ENCODE results near the gene KCNMA1. TPM values are rescaled to one million over a fixed set of nuclear protein-coding genes. Genes with fewer than 3 reads are reported as not detected.

Gene KCNMA1
- total and polyA plus RNA-seq, 9 of the 15 experiments (the other 6 are each of a cell fraction or from before 2014, with no cell fraction given) = 0.01 to 0.95 (median 0.15) TPM; not detected in 4

DNA sequence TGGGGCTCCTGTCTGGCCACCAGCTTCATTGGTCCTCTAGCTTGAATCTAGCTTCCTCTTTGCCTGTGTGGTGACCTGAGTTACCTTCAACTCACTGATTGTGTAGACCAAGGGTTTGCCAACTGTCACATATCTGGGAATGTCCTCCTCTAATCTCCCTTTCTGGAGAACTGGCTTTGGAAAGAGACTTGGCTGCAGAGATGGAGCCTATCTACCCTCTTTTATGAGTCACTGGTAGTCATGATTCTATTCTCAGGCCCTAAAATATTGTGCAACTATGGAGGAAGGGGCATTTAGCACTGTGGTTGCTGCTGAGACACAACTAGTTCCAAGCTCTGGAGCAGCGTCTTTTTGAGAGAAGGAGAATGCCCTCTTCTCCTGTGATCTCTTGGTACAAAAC is 691.3 kb downstream of the KCNMA1 start:
- H4K20me1 ChIP-seq (replicated peaks; ENCODE audit: control insufficient read depth, insufficient read depth, low read length) = no peaks in the 10 kb centered on the region
- no peaks in the 10 kb centered on the region for H3K4me1 ChIP-seq (replicated peaks in 1 of 2; ENCODE audit: control insufficient read depth in 2 of 2, insufficient read depth in 2 of 2, low read length in 2 of 2)
- no peak overlapping the region for H2AFZ ChIP-seq (ENCODE audit: low read depth, low read length)
- no peak overlapping the region for H3K9ac ChIP-seq (ENCODE audit: insufficient read depth in 1 of 2, low read depth in 2 of 2, low read length in 2 of 2)
- ChIA-PET CTCF (ENCODE audit: low intra/inter-chr PET ratio) (no interaction called here), POLR2A (interaction anchor here (0.7 kb wide), 1 partner anchor 34 kb away, joined by 3 read pairs; no protein-coding TSS in a partner anchor)
- no peaks in the 10 kb centered on the region for H3K9me1 ChIP-seq (ENCODE audit: control insufficient read depth, insufficient read depth, low read length)
- H3K27ac ChIP-seq (ENCODE audit: extremely low read depth, low read depth, low read length) = no peak overlapping the region
- H3K4me3 ChIP-seq = no peak overlapping the region
- H3K9me3 ChIP-seq (replicated peaks; ENCODE audit: control insufficient read depth, insufficient read depth, low read depth, low read length) = no peaks in the 10 kb centered on the region
- no peaks in the 10 kb centered on the region; a peak in 1 of 5 replicates for H3K27me3 ChIP-seq (ENCODE audit: control insufficient read depth in 2 of 2, insufficient read depth in 2 of 2, low read length in 2 of 2)
- DNase-seq (ENCODE audit: extremely low read depth in 1 of 4, low spot score in 3 of 4) (no peak), ATAC-seq (no peak), FAIRE-seq (no peak)
- no peak for TF ChIP-seq MTF1 (CRISPR knock-in tag; IDR thresholded peaks at IDR 0.05; ENCODE audit: borderline replicate concordance)
- TF ChIP-seq CEBPG (CRISPR knock-in tag; IDR thresholded peaks at IDR 0.05) = no peak
- TF ChIP-seq CEBPG (tag; conservative IDR thresholded peaks at IDR 0.05 in 1 of 2, IDR thresholded peaks at IDR 0.05 in 1 of 2) = no peak
- no peak for TF ChIP-seq MIER1 (IDR thresholded peaks at IDR 0.05; ENCODE audit: low read depth)
- no peak for TF ChIP-seq BRD9 (IDR thresholded peaks at IDR 0.05; ENCODE audit: low read depth, partially characterized antibody)
- no peak for TF ChIP-seq IRF9 (tag; IDR thresholded peaks at IDR 0.05)
- no peak for TF ChIP-seq NELFE (IDR thresholded peaks at IDR 0.05; ENCODE audit: insufficient read depth, insufficient read length)
- no peak for TF ChIP-seq ZNF212 (CRISPR knock-in tag; IDR thresholded peaks at IDR 0.05)
- TF ChIP-seq SPI1 (IDR thresholded peaks at IDR 0.05; ENCODE audit: borderline replicate concordance, low read depth, low read length) = no peak
- no peak for TF ChIP-seq CREB1 (IDR thresholded peaks at IDR 0.05)
- no peak for TF ChIP-seq CREB1 (CRISPR knock-in tag; IDR thresholded peaks at IDR 0.05)
- TF ChIP-seq ZNF780A (CRISPR knock-in tag; IDR thresholded peaks at IDR 0.05) = no peak
- no peak for TF ChIP-seq NCOA6 (IDR thresholded peaks at IDR 0.05)
- TF ChIP-seq SNAPC5 (CRISPR knock-in tag; IDR thresholded peaks at IDR 0.05) = no peak
- no peak for TF ChIP-seq TAL1 (IDR thresholded peaks at IDR 0.05)
- no peak for TF ChIP-seq CREBBP (IDR thresholded peaks at IDR 0.05; ENCODE audit: low read depth, low read length)
- TF ChIP-seq HNRNPUL1 (IDR thresholded peaks at IDR 0.05; ENCODE audit: low read length) = no peak
- TF ChIP-seq ZNF561 (CRISPR knock-in tag; conservative IDR thresholded peaks at IDR 0.05) = no peak
- TF ChIP-seq ZNF444 (CRISPR knock-in tag; IDR thresholded peaks at IDR 0.05) = no peak
- TF ChIP-seq TCF3 (CRISPR knock-in tag; IDR thresholded peaks at IDR 0.05) = no peak
- TF ChIP-seq ZBTB9 (CRISPR knock-in tag; IDR thresholded peaks at IDR 0.05) = no peak
- in situ Hi-C loops (cut with MboI) = no loop called here
- WGBS (ENCODE audit: insufficient coverage, low coverage, missing lambda C conversion rate) = 0% methylated on average over 1 of the region's 1 CpG
- intact Hi-C loops (cut with micrococcal nuclease) = no loop called here
- BruUV-seq (replicated peaks) = no TSS peak
- no peaks in the 10 kb centered on the region for H3K36me3 ChIP-seq (ENCODE audit: control insufficient read depth, insufficient read depth, low read length)
- H3K4me2 ChIP-seq (ENCODE audit: insufficient read depth, low read length) = no peak overlapping the region
- H3K79me2 ChIP-seq (ENCODE audit: control insufficient read depth, insufficient read depth, low read length) = no peaks in the 10 kb centered on the region
